GM10248 (cell line): ENCODE measurements around the gene MAPK4.

Experiments
- CTCF ChIA-PET: fragments of 300-600 bp; sonication (Branson Sonifier 250); formaldehyde crosslinking; extraction: SDS; loops from one replicate; lab custom pipeline; 2021; ENCODE audit warnings: antibody characterized with exemption; lab: Yijun Ruan, JAX
- POLR2A ChIA-PET: fragments of 350-650 bp; sonication (Branson Sonifier 250); formaldehyde crosslinking; extraction: SDS; loops from one replicate; lab custom pipeline; 2020; ENCODE audit warnings: antibody characterized with exemption; lab: Yijun Ruan, JAX
- DNase-seq: peaks from one replicate; pipeline ENCODE4 v3.0.0; 2012; ENCODE audit errors: extremely low spot score
- CTCF ChIP-seq: IDR thresholded peaks from 2 replicates; pipeline ENCODE4 v1.5.1; 2012; ENCODE audit warnings: mild to moderate bottlenecking, low read depth; ENCODE audit errors: extremely low read depth, missing control alignments, control extremely low read depth

Gene MAPK4

GRCh38 chr18:50674307-50674980 lies 114.6 kb downstream of the MAPK4 start:
- POLR2A ChIA-PET, result no interaction called here
- TF ChIP-seq CTCF, result no peak
- DNase-seq, result no peak
- CTCF ChIA-PET, result no interaction called here

GRCh38 chr18:50675043-50675442 lies 115.2 kb downstream of the MAPK4 start:
- no peak for DNase-seq
- POLR2A ChIA-PET, result no interaction called here
- CTCF ChIA-PET, result no interaction called here
- no peak for TF ChIP-seq CTCF

- POLR2A ChIA-PET, result no interaction called here
- no peak for DNase-seq
- no peak for TF ChIP-seq CTCF
- CTCF ChIA-PET, result no interaction called here
Measured at GRCh38 chr18:50678651-50679050, 118.8 kb downstream of the MAPK4 start.

- ChIA-PET CTCF (no interaction called here), POLR2A (no interaction called here)
- DNase-seq, result no peak
- no peak for TF ChIP-seq CTCF
Measured at GRCh38 chr18:50679056-50679455, 119.2 kb downstream of the MAPK4 start.

GRCh38 chr18:50679656-50680055 lies 119.8 kb downstream of the MAPK4 start:
- ChIA-PET CTCF (no interaction called here), POLR2A (no interaction called here)
- TF ChIP-seq CTCF, result no peak
- no peak for DNase-seq

GRCh38 chr18:50680966-50681365 lies 121.1 kb downstream of the MAPK4 start:
- ChIA-PET POLR2A (no interaction called here), CTCF (no interaction called here)
- TF ChIP-seq CTCF, result no peak
- DNase-seq, result no peak

- POLR2A ChIA-PET, result no interaction called here
- CTCF ChIA-PET, result interaction anchor here (0.7 kb wide), 1 partner anchor 9 kb away, joined by 4 read pairs; no protein-coding TSS in a partner anchor
- no peak for DNase-seq
- TF ChIP-seq CTCF, result no peak
Measured at GRCh38 chr18:50682852-50683251, 123.0 kb downstream of the MAPK4 start.
